SU-DHL-6 (cell line): ENCODE results near the gene IDH3B.

Experiments
- H2AFZ ChIP-seq: fragments of 200-600 bp; sonication (generic); 2 replicates; pipeline ENCODE4 v1.6.1; 2014; ENCODE audit warnings: low read depth, mild to moderate bottlenecking, moderate library complexity, mixed read lengths, antibody characterized with exemption, low read length; ENCODE audit not compliant: severe bottlenecking
- H3F3A ChIP-seq: fragments of 200-600 bp; shearing (Covaris generic); 2 replicates; pipeline ENCODE4 v1.6.0; 2016; ENCODE audit warnings: antibody characterized with exemption, mild to moderate bottlenecking; ENCODE audit not compliant: insufficient read depth
- H3K27ac ChIP-seq: fragments of 200-600 bp; sonication (generic); 2 replicates; pipeline ENCODE4 v1.5.1; 2016; ENCODE audit warnings: low read depth, mild to moderate bottlenecking, low read length, moderate library complexity, mixed read lengths
- H3K27me3 ChIP-seq: fragments of 200-600 bp; sonication (generic), shearing (Covaris generic); 2 replicates; pipeline ENCODE4 v1.6.0; 2014; ENCODE audit warnings: mild to moderate bottlenecking, low read length
- H3K36me3 ChIP-seq: fragments of 200-600 bp; sonication (generic); 2 replicates; pipeline ENCODE4 v1.6.1; 2014; ENCODE audit warnings: mild to moderate bottlenecking, low read length, mixed read lengths
- H3K4me2 ChIP-seq: fragments of 300-600, 200-600 bp; shearing (Covaris generic), sonication (generic); 2 replicates; pipeline ENCODE4 v1.6.0; 2014; ENCODE audit warnings: low read length, low read depth, mild to moderate bottlenecking; ENCODE audit not compliant: poor library complexity, severe bottlenecking
- H3K4me3 ChIP-seq: fragments of 200-600 bp; sonication (generic); 2 replicates; pipeline ENCODE4 v1.5.1; 2014; ENCODE audit warnings: antibody characterized with exemption, low read length, mild to moderate bottlenecking, mixed read lengths; ENCODE audit not compliant: insufficient read depth, poor library complexity, severe bottlenecking
- H3K79me2 ChIP-seq: fragments of 200-600 bp; sonication (generic); 2 replicates; pipeline ENCODE4 v1.6.1; 2014; ENCODE audit warnings: mild to moderate bottlenecking, low read length, moderate library complexity; ENCODE audit not compliant: insufficient read depth
- H3K9ac ChIP-seq: fragments of 200-600 bp; sonication (generic); 2 replicates; pipeline ENCODE4 v1.7.0; 2014; ENCODE audit warnings: mild to moderate bottlenecking, low read length
- H3K9me2 ChIP-seq: fragments of 200-600 bp; sonication (generic); replicated peaks from 2 replicates; pipeline ENCODE4 v1.6.1; 2014; ENCODE audit warnings: low read length; ENCODE audit not compliant: insufficient read depth
- H3K9me3 ChIP-seq: fragments of 200-600 bp; sonication (generic); 2 replicates; pipeline ENCODE4 v1.6.1; 2014; ENCODE audit warnings: low read length, mixed read lengths; ENCODE audit not compliant: insufficient read depth
- H4K20me1 ChIP-seq: fragments of 200-600 bp; sonication (generic); 2 replicates; pipeline ENCODE4 v1.6.1; 2014; ENCODE audit warnings: low read depth, mild to moderate bottlenecking, antibody characterized with exemption, low read length, moderate library complexity, mixed read lengths
- CTCF ChIP-seq: fragments of 200-600 bp; sonication (generic); IDR thresholded peaks from one replicate; pipeline ENCODE4 v1.5.1; 2017; ENCODE audit warnings: antibody characterized with exemption, mild to moderate bottlenecking, low read length, moderate library complexity; ENCODE audit not compliant: insufficient read depth, poor library complexity, severe bottlenecking
- EZH2phosphoT487 ChIP-seq: fragments of 200-600 bp; sonication (generic), shearing (Covaris generic); conservative IDR thresholded peaks from 2 replicates; pipeline ENCODE4 v1.6.1; 2018; ENCODE audit warnings: mild to moderate bottlenecking, antibody characterized with exemption, low read length, moderate library complexity, mixed read lengths

The IDH3B gene

DNA sequence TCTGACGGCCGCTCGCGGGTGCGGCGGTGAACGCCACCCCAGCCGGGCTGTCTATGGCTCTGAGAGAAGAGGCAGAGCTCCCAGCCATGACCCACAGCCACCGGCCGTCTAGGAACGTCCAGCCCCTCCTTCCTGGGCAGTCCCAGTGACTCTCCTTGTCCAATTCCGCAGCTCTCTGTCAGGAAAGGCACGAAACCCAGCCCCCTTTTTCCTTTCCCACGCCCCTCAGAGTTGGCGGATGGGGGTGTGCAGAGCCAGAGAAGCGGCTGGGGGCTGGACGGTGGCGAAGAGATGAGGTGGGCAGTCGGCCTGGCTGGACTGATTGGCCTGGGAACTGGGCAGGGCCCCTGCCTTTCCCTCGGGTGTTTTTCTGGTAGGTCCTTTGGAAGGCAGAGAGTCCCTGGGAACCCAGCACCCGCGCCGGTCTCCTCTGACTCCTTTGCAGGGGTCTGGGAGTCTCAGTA lies 30.0 kb upstream of the IDH3B start:
- Histone ChIP-seq H3K4me2 (no peak overlapping the region), H4K20me1 (no peaks in the 10 kb centered on the region), H3K4me3 (no peak overlapping the region), H3F3A (no peaks in the 10 kb centered on the region), H3K27ac (no peak overlapping the region), H3K27me3 (no peaks in the 10 kb centered on the region), H3K9me2 (no peaks in the 10 kb centered on the region), H3K9me3 (no peaks in the 10 kb centered on the region), H3K9ac (no peak overlapping the region), H3K36me3 (no peaks in the 10 kb centered on the region), H2AFZ (no peak overlapping the region), H3K79me2 (no peaks in the 10 kb centered on the region)
- TF ChIP-seq EZH2phosphoT487 (no peak), CTCF (no peak)

DNA sequence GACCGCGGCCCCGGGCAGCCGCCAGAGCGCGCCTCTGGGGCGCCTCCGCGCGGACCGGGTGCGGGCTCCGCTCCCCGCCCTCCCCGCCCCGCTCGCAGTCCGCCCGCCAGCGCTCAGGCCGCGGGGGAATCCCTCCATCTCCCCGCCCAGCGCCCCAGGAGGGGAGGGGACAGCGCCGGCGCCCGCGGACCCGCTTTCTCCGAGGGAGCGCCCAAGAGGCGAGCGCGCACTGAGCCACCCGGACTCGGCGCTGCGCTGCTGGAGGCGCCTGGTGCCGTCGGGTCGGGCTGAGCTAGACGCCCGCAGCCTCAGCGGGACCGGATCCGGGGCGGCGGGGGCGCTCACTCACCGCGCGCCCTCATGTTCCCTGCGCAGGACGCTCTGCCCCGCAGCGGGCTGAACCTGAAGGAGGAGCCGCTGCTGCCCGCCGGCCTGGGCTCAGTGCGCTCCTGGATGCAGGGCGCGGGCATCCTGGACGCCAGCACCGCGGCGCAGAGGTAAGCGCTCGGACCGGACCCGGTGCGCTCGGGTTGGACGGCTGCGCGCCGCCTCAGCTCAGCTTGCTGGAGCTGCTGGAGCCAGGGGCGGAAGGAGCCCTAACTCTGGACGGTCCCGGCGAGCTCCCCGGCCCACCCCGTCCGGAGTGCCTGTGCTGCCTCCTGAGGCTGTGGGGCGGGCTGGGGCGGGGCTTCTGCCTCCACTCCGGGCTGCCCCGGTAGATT lies 29.4 kb upstream of the IDH3B start:
- H3K9me2 ChIP-seq, result no peaks in the 10 kb centered on the region
- H3K9me3 ChIP-seq, result no peaks in the 10 kb centered on the region
- no peak for TF ChIP-seq EZH2phosphoT487
- TF ChIP-seq CTCF, result no peak
- no peaks in the 10 kb centered on the region for H3K36me3 ChIP-seq
- H3K9ac ChIP-seq, result no peak overlapping the region
- H3K79me2 ChIP-seq, result no peaks in the 10 kb centered on the region
- no peak overlapping the region for H3K4me2 ChIP-seq
- no peak overlapping the region for H3K4me3 ChIP-seq
- no peaks in the 10 kb centered on the region for H4K20me1 ChIP-seq
- no peaks in the 10 kb centered on the region for H3K27me3 ChIP-seq
- no peak overlapping the region for H3K27ac ChIP-seq
- H2AFZ ChIP-seq, result no peak overlapping the region
- no peaks in the 10 kb centered on the region for H3F3A ChIP-seq

DNA sequence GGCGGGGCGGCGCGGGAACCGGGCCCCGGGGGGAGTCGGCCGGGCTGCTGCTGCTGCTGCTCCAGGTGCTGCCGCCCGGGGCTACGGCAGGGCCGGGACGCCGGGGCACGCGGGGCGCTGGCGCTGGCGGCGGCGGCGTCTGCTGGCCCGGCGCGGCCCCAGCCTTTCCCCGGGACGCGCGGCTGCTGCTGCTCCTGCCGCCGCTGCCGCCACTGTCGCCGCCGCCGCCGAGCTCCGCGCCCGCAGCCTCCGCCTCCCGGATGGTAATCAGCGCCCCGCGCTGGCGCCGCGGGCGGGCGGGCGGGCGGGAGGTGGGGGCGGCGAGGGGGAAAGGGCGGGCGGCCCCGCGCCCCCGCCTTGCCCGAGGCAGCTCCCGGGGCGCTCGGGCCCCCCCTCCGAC lies 28.9 kb upstream of the IDH3B start:
- Histone ChIP-seq H3K9ac (no peak overlapping the region), H3K9me2 (no peaks in the 10 kb centered on the region), H3K4me3 (no peak overlapping the region), H3K79me2 (no peaks in the 10 kb centered on the region), H3K4me2 (no peak overlapping the region), H3K9me3 (no peaks in the 10 kb centered on the region), H3F3A (no peaks in the 10 kb centered on the region), H3K27ac (no peak overlapping the region), H3K27me3 (no peaks in the 10 kb centered on the region), H2AFZ (no peak overlapping the region), H4K20me1 (no peaks in the 10 kb centered on the region), H3K36me3 (no peaks in the 10 kb centered on the region)
- TF ChIP-seq EZH2phosphoT487 (no peak), CTCF (no peak)
